Rectal smooth muscle tissue (tissue), 1 donor: Measurements from ENCODE around the gene SULT1E1.

Source experiments
- H3K27ac ChIP-seq: one replicate; pipeline ENCODE4 v1.7.0; 2013; ENCODE audit warnings: low read depth, low read length, inconsistent platforms
- H3K27me3 ChIP-seq: one replicate; pipeline ENCODE4 v1.7.0; 2013; ENCODE audit warnings: low read length; ENCODE audit not compliant: control insufficient read depth, insufficient read depth
- H3K36me3 ChIP-seq: one replicate; pipeline ENCODE4 v1.7.0; 2013; ENCODE audit warnings: low read length; ENCODE audit not compliant: control insufficient read depth, insufficient read depth
- H3K4me1 ChIP-seq: one replicate; pipeline ENCODE4 v1.7.0; 2013; ENCODE audit warnings: low read length; ENCODE audit not compliant: control insufficient read depth, insufficient read depth
- H3K4me3 ChIP-seq: one replicate; pipeline ENCODE4 v1.7.0; 2013; ENCODE audit warnings: low read length
- H3K9ac ChIP-seq: one replicate; pipeline ENCODE4 v1.7.0; 2013; ENCODE audit warnings: low read length

The SULT1E1 gene

DNA sequence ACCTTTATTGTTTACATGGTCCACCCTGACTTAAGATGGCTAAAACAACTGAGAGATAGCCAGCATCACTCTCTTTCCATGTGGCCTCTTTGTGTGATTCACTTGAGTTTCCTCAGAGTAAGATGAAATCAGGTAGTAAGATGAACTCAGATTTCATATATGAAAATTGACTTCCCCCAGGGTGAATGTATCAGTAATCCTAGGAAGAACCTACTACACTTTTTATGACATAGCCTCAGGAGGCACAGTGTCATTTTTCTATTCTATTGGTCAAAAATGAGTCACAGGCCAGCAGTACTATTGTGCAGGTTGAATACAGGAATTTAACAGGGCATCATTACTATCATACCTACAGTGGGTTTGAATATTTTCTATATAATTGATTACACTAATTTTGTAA is 14.6 kb upstream of the SULT1E1 start:
- Histone ChIP-seq H3K4me3 (no peak overlapping the region), H3K36me3 (no peaks in the 10 kb centered on the region), H3K9ac (no peak overlapping the region), H3K4me1 (no peaks in the 10 kb centered on the region), H3K27ac (no peak overlapping the region), H3K27me3 (no peaks in the 10 kb centered on the region)

GRCh38 chr4:69861756-69862155 is 1.8 kb upstream of the SULT1E1 start:
- H3K4me3 ChIP-seq: no peak overlapping the region
- H3K27me3 ChIP-seq: no peaks in the 10 kb centered on the region
- no peak overlapping the region for H3K27ac ChIP-seq
- H3K4me1 ChIP-seq: no peaks in the 10 kb centered on the region
- no peaks in the 10 kb centered on the region for H3K36me3 ChIP-seq
- H3K9ac ChIP-seq: no peak overlapping the region

DNA sequence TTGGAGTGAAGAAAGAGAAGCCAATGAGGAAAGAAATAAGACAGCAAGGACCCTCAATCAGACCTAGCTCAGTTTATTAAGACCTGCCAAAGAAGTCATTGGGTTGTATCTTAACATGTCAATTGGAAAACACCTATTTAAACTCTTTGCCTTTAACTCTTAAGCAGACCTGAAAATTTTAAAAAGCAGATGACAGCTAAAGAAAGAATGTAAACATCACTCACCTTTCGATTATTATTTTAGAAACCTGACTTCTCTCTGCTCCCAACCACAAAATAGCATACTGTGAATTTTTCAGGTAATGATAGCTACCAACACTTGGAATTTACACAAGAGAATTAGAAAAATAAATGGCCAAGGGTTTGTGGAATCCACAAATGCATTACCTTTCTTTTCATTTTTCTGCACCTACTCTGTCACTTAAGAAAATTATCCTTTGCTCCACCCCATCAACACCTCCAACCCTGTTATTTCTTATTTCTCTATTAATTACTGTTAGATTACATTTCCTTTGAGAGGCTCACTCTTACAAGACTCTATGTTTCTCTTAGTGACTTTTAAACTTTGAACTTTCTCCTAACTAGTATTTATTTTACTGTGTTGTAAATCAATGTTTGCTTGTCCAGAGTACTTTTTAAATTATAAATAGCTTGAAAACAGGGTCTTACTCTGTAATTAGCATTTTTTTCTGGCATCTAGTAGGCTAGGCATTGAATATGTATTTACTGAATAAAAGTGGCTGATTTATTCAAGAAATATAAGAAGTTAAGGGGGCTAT is 765 bp upstream of the SULT1E1 start:
- Histone ChIP-seq H3K27me3 (no peaks in the 10 kb centered on the region), H3K36me3 (no peaks in the 10 kb centered on the region), H3K4me1 (no peaks in the 10 kb centered on the region), H3K4me3 (no peak overlapping the region), H3K9ac (no peak overlapping the region), H3K27ac (no peak overlapping the region)

- no peak overlapping the region for H3K4me3 ChIP-seq
- no peak overlapping the region for H3K9ac ChIP-seq
- no peaks in the 10 kb centered on the region for H3K27me3 ChIP-seq
- no peaks in the 10 kb centered on the region for H3K36me3 ChIP-seq
- no peaks in the 10 kb centered on the region for H3K4me1 ChIP-seq
- no peak overlapping the region for H3K27ac ChIP-seq
Observed at GRCh38 chr4:69859140-69859685, 732 bp downstream of the SULT1E1 start.

DNA sequence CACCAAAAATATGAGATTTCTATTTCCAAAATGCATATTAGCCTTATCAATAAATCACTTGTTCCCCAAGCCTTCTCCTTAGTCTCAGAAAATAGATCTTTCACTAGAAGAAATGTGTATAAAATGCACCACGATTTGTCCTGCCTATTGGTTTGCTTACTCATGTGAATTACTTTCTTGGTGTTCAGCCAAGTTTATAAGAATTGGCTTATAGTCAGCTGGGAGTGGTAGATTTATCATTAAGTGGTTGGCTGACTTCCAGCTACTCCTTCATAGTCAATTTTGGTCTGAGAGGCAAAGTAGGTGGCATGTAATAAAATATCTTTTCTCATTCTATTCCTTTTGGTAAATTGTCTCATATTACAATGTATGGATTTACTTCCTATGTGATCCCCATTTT is 1.3 kb downstream of the SULT1E1 start:
- Histone ChIP-seq H3K27ac (no peak overlapping the region), H3K4me3 (no peak overlapping the region), H3K27me3 (no peaks in the 10 kb centered on the region), H3K36me3 (no peaks in the 10 kb centered on the region), H3K4me1 (no peaks in the 10 kb centered on the region), H3K9ac (no peak overlapping the region)

GRCh38 chr4:69855822-69856221 is 4.1 kb downstream of the SULT1E1 start:
- no peaks in the 10 kb centered on the region for H3K27me3 ChIP-seq
- H3K9ac ChIP-seq: no peak overlapping the region
- no peaks in the 10 kb centered on the region for H3K36me3 ChIP-seq
- H3K4me1 ChIP-seq: no peaks in the 10 kb centered on the region
- no peak overlapping the region for H3K4me3 ChIP-seq
- no peak overlapping the region for H3K27ac ChIP-seq

GRCh38 chr4:69849969-69850368 is 10.0 kb downstream of the SULT1E1 start:
- Histone ChIP-seq H3K4me3 (no peak overlapping the region), H3K9ac (no peak overlapping the region), H3K4me1 (no peaks in the 10 kb centered on the region), H3K27ac (no peak overlapping the region), H3K36me3 (no peaks in the 10 kb centered on the region), H3K27me3 (no peaks in the 10 kb centered on the region)

- Histone ChIP-seq H3K4me3 (no peak overlapping the region), H3K27me3 (no peaks in the 10 kb centered on the region), H3K27ac (no peak overlapping the region), H3K4me1 (no peaks in the 10 kb centered on the region), H3K9ac (no peak overlapping the region), H3K36me3 (no peaks in the 10 kb centered on the region)
Observed at GRCh38 chr4:69849297-69849696, 10.6 kb downstream of the SULT1E1 start.

DNA sequence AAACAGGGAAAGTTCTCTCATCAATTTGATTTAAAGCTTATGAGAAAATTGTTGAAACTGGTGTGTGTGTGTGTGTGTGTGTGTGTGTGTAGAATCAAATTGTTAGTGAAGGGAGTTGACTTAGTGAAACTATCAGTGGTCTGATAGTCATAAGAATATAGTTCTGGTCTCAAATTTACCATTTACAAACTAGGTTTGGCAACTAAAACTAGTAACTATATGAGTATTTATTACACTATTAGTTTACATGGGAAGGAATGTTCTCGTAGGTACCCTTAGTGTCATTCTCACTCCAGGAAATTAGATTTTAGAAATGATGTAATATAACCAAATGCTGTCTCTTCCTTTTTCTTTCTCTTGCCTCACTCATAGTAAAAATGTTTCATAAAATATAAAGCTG is 11.9 kb downstream of the SULT1E1 start:
- H3K9ac ChIP-seq: no peak overlapping the region
- H3K27me3 ChIP-seq: no peaks in the 10 kb centered on the region
- no peak overlapping the region for H3K27ac ChIP-seq
- H3K36me3 ChIP-seq: no peaks in the 10 kb centered on the region
- no peak overlapping the region for H3K4me3 ChIP-seq
- H3K4me1 ChIP-seq: no peaks in the 10 kb centered on the region

DNA sequence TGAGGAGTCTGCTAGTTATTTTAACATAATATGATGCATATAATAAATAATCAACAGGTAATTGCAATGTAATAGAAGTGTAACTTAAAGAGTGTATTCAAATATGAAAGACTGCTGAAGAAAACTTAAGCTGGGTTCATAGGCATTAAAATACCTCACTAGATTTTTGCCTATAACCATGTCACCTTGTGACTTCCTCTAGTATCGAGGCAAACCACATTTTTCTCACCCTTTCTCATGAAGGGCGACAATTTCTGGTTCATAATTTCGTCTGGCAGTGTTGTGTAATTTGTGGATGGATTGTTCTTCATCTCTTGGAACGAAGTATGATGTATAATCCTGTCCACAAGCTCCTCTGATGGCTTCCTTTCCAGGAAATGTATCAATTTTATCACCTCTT is 16.0 kb downstream of the SULT1E1 start:
- Histone ChIP-seq H3K36me3 (no peaks in the 10 kb centered on the region), H3K27ac (no peak overlapping the region), H3K9ac (no peak overlapping the region), H3K4me3 (no peak overlapping the region), H3K27me3 (no peaks in the 10 kb centered on the region), H3K4me1 (no peaks in the 10 kb centered on the region)

DNA sequence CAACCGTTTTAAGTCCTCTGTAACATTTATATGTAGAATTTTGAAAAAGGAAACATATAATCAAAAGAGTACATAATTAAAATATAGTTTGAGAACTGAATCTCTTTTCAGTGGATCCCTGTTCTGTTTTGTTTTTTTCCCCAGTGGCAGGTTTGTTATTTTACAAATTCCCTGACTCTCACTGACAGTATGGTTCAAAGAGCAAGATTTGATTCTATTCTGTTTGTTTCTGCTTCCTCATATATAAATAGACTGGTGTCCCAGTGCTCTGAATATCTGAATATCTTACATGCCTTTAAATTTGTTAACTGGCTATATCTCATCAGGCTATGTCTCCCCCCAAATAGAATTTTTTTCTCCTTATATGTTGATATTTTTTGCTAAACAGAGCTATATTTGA is 16.6 kb downstream of the SULT1E1 start:
- H3K4me1 ChIP-seq: no peaks in the 10 kb centered on the region
- H3K27ac ChIP-seq: no peak overlapping the region
- no peaks in the 10 kb centered on the region for H3K27me3 ChIP-seq
- H3K36me3 ChIP-seq: no peaks in the 10 kb centered on the region
- H3K4me3 ChIP-seq: no peak overlapping the region
- no peak overlapping the region for H3K9ac ChIP-seq

- H3K27me3 ChIP-seq: no peaks in the 10 kb centered on the region
- no peaks in the 10 kb centered on the region for H3K36me3 ChIP-seq
- H3K27ac ChIP-seq: no peak overlapping the region
- H3K4me1 ChIP-seq: no peaks in the 10 kb centered on the region
- H3K9ac ChIP-seq: no peak overlapping the region
- no peak overlapping the region for H3K4me3 ChIP-seq
Observed at GRCh38 chr4:69838977-69839376, 21.0 kb downstream of the SULT1E1 start.

DNA sequence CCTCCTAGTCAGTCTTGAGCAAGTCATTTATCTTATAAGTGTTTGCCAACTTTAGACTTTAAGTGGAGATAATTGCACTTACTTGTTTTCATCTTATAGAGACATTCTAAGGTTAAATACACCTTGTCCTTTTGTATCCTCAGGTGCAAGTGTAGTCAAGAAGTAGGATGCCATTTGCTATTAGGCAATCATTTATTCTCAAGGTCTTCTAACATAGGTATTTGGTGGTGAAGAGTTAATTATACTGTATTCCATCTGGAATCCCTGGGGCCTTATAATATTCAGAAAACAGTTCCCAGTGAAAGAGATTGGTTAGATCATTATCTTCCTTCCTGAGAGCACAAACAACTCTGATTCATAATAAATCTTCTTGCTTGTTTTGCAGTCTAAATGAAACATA is 23.7 kb downstream of the SULT1E1 start:
- Histone ChIP-seq H3K36me3 (no peaks in the 10 kb centered on the region), H3K27ac (no peak overlapping the region), H3K27me3 (no peaks in the 10 kb centered on the region), H3K4me1 (no peaks in the 10 kb centered on the region), H3K4me3 (no peak overlapping the region), H3K9ac (no peak overlapping the region)
